ENCODE measurements around the gene ATXN7L3. TPM values are rescaled to one million over a fixed set of nuclear protein-coding genes. Genes with fewer than 3 reads are reported as not detected.
"Not testable (repeated sequence)": the region's sequence is repeated elsewhere in the genome, so short reads cannot be mapped to it uniquely, and the experiment has no call there.

The ATXN7L3 gene
- total and polyA plus RNA-seq, 2 donors (not counting 3 experiments of a cell fraction or from before 2014, with no cell fraction given): 61.3 to 82.5 TPM

DNA sequence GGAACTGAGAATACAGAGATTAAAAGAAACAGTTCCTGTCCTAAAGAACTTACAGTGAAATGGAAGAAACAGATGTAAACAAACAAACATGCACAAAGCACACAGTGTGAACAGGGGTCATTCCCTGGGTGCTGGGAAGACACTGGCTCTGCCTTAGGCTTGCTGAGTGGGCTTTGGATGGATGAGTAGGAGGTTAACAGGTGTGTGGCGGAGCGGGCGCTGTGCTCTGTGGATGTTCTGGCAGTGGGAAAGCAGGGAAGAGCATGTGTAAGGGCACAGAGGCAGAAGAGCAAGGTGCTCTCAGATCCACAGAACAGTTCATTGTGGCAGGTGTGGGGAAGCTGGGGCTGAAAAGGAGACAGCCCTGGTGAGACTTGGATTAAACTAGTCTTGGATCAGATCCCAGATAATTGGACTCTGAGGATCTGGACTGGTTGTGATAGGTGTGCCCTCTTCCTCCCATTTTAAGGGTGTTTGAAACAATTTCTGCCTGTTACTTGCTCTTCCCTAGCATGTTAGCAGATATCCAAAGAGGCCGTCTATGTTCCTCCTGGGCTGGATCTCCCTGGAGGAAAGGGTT is 49.8 kb downstream of the ATXN7L3 start:
- ChIA-PET POLR2A (no interaction called here), CTCF (interaction anchor here (0.6 to 4.1 kb wide), 11 partner anchors 7 to 206 kb away, joined by 3 to 23 read pairs (median 5); partner anchors contain the start of gene HDAC5)
- no peak overlapping the region for H3K9ac ChIP-seq (replicated peaks; ENCODE audit: extremely low read depth, insufficient read depth, low read length)
- TF ChIP-seq, protein P1, sequence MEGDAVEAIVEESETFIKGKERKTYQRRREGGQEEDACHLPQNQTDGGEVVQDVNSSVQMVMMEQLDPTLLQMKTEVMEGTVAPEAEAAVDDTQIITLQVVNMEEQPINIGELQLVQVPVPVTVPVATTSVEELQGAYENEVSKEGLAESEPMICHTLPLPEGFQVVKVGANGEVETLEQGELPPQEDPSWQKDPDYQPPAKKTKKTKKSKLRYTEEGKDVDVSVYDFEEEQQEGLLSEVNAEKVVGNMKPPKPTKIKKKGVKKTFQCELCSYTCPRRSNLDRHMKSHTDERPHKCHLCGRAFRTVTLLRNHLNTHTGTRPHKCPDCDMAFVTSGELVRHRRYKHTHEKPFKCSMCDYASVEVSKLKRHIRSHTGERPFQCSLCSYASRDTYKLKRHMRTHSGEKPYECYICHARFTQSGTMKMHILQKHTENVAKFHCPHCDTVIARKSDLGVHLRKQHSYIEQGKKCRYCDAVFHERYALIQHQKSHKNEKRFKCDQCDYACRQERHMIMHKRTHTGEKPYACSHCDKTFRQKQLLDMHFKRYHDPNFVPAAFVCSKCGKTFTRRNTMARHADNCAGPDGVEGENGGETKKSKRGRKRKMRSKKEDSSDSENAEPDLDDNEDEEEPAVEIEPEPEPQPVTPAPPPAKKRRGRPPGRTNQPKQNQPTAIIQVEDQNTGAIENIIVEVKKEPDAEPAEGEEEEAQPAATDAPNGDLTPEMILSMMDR (IDR thresholded peaks at IDR 0.05; ENCODE audit: extremely low read depth in 1 of 2, insufficient read depth in 1 of 2, low read depth in 1 of 2, low read length in 2 of 2): no peak
- TF ChIP-seq POLR2A (IDR thresholded peaks at IDR 0.05; ENCODE audit: low read depth, low read length) (no peak), POLR2AphosphoS5 (IDR thresholded peaks at IDR 0.05; ENCODE audit: insufficient read depth, low read depth, low read length) (no peak), MYC (IDR thresholded peaks at IDR 0.05; ENCODE audit: low read depth, low read length) (no peak), EZH2 (IDR thresholded peaks at IDR 0.05; ENCODE audit: borderline replicate concordance, low read depth, low read length, severe bottlenecking) (no peak), GATA2 (IDR thresholded peaks at IDR 0.05; ENCODE audit: insufficient read depth, insufficient read length, low read depth, low read length) (no peak), JUN (IDR thresholded peaks at IDR 0.05; ENCODE audit: borderline replicate concordance, insufficient read depth, insufficient read length, low read depth) (no peak), FOS (IDR thresholded peaks at IDR 0.05; ENCODE audit: borderline replicate concordance, insufficient read depth, low read length) (no peak)
- TF ChIP-seq, protein P2, sequence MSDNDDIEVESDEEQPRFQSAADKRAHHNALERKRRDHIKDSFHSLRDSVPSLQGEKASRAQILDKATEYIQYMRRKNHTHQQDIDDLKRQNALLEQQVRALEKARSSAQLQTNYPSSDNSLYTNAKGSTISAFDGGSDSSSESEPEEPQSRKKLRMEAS (IDR thresholded peaks at IDR 0.05; ENCODE audit: insufficient read depth, insufficient read length): no peak
- peaks cover 8% of the 10 kb centered on the region for H3K79me2 ChIP-seq (ENCODE audit: control insufficient read depth, insufficient read depth, low read length)
- DNase-seq (ENCODE audit: low read depth, low spot score): no peak
- H3K4me2 ChIP-seq (ENCODE audit: insufficient read depth, low read length): no peak overlapping the region
- H3K9me3 ChIP-seq (replicated peaks; ENCODE audit: control insufficient read depth, insufficient read depth, low read length): no peaks in the 10 kb centered on the region
- H3K9me1 ChIP-seq (replicated peaks; ENCODE audit: control insufficient read depth, extremely low read depth, insufficient read depth, low read length): no peaks in the 10 kb centered on the region
- no peaks in the 10 kb centered on the region for H3K4me1 ChIP-seq (ENCODE audit: control insufficient read depth, extremely low read depth, insufficient read depth, low read length)
- dilution Hi-C loops (cut with MboI; ENCODE audit: extremely low pct_ligation_motif_present, low sequenced_read_pairs): no loop called here
- FAIRE-seq: no peak
- H3K36me3 ChIP-seq (ENCODE audit: control insufficient read depth in 2 of 2, extremely low read depth in 1 of 2, insufficient read depth in 2 of 2, low read length in 2 of 2): peaks cover 2% of the 10 kb centered on the region in 2 experiments
- H3K27me3 ChIP-seq (ENCODE audit: control insufficient read depth in 2 of 2, insufficient read depth in 2 of 2, low read length in 2 of 2): no peaks in the 10 kb centered on the region
- no peaks in the 10 kb centered on the region for H4K20me1 ChIP-seq (replicated peaks; ENCODE audit: control insufficient read depth, extremely low read depth, insufficient read depth, low read length)
- BruUV-seq (replicated peaks): no TSS peak
- no peak overlapping the region for H3K4me3 ChIP-seq (replicated peaks in 1 of 3; ENCODE audit: insufficient read depth in 1 of 3, low read depth in 1 of 3, low read length in 3 of 3)
- no peak overlapping the region for H3K27ac ChIP-seq (ENCODE audit: insufficient read depth, low read depth, low read length)
- intact Hi-C loops (cut with micrococcal nuclease): no loop called here
- no peak overlapping the region for H2AFZ ChIP-seq (ENCODE audit: low read depth, low read length)

- H3K4me1 ChIP-seq (ENCODE audit: control insufficient read depth, extremely low read depth, insufficient read depth, low read length); H3K9ac ChIP-seq (replicated peaks; ENCODE audit: extremely low read depth, insufficient read depth, low read length); H2AFZ ChIP-seq (ENCODE audit: low read depth, low read length); intact Hi-C loops (cut with micrococcal nuclease); H3K36me3 ChIP-seq (ENCODE audit: control insufficient read depth in 2 of 2, extremely low read depth in 1 of 2, insufficient read depth in 2 of 2, low read length in 2 of 2); BruUV-seq (replicated peaks); H3K9me1 ChIP-seq (replicated peaks; ENCODE audit: control insufficient read depth, extremely low read depth, insufficient read depth, low read length); H4K20me1 ChIP-seq (replicated peaks; ENCODE audit: control insufficient read depth, extremely low read depth, insufficient read depth, low read length); H3K27me3 ChIP-seq (ENCODE audit: control insufficient read depth in 2 of 2, insufficient read depth in 2 of 2, low read length in 2 of 2); H3K79me2 ChIP-seq (ENCODE audit: control insufficient read depth, insufficient read depth, low read length); dilution Hi-C loops (cut with MboI; ENCODE audit: extremely low pct_ligation_motif_present, low sequenced_read_pairs); H3K4me2 ChIP-seq (ENCODE audit: insufficient read depth, low read length); H3K4me3 ChIP-seq (replicated peaks in 1 of 3; ENCODE audit: insufficient read depth in 1 of 3, low read depth in 1 of 3, low read length in 3 of 3); H3K9me3 ChIP-seq (replicated peaks; ENCODE audit: control insufficient read depth, insufficient read depth, low read length); DNase-seq (ENCODE audit: low read depth, low spot score); FAIRE-seq; H3K27ac ChIP-seq (ENCODE audit: insufficient read depth, low read depth, low read length): not testable (repeated sequence)
- CTCF ChIA-PET: interaction anchor here (0.6 to 4.1 kb wide), 5 partner anchors 10 to 203 kb away, joined by 3 to 23 read pairs (median 3); partner anchors contain the start of gene HDAC5
- POLR2A ChIA-PET: interaction anchor here (1.1 kb wide), 1 partner anchor 19 kb away, joined by 3 read pairs; no protein-coding TSS in a partner anchor
These were observed 50.6 kb downstream of the ATXN7L3 start for GRCh38 chr17:44149066-44149465.

All from endothelial cell of umbilical vein (primary cell).